Activated CD4-positive, alpha-beta T cell treated with anti-CD3 and anti-CD28 coated beads, Interleukin-10, Interleukin-2, amounts not matched to agents 100 ng/mL and 50 ng/mL, durations not matched to agents 16 hours and 8 hours (primary cell): Measurements from ENCODE around the gene NCAPD2.

Experiments
- DNase-seq: peaks from one replicate; pipeline ENCODE4 v3.0.0-alpha.2; 2020

The NCAPD2 gene

DNA sequence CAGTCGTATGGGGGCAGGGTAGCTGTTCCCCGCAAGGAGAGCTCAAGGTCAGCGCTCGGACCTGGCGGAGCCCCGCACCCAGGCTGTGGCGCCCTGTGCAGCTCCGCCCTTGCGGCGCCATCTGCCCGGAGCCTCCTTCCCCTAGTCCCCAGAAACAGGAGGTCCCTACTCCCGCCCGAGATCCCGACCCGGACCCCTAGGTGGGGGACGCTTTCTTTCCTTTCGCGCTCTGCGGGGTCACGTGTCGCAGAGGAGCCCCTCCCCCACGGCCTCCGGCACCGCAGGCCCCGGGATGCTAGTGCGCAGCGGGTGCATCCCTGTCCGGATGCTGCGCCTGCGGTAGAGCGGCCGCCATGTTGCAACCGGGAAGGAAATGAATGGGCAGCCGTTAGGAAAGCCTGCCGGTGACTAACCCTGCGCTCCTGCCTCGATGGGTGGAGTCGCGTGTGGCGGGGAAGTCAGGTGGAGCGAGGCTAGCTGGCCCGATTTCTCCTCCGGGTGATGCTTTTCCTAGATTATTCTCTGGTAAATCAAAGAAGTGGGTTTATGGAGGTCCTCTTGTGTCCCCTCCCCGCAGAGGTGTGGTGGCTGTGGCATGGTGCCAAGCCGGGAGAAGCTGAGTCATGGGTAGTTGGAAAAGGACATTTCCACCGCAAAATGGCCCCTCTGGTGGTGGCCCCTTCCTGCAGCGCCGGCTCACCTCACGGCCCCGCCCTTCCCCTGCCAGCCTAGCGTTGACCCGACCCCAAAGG lies 41.2 kb downstream of the NCAPD2 start:
- DNase-seq: peak; percentile 90

DNA sequence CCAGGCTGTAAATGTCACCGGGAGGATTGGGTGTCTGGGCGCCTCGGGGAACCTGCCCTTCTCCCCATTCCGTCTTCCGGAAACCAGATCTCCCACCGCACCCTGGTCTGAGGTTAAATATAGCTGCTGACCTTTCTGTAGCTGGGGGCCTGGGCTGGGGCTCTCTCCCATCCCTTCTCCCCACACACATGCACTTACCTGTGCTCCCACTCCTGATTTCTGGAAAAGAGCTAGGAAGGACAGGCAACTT lies 41.7 kb downstream of the NCAPD2 start:
- DNase-seq: no peak

- DNase-seq: peak; percentile 31
These were observed 42.3 kb downstream of the NCAPD2 start for GRCh38 chr12:6535960-6536847.

- DNase-seq: peak; percentile 46
These were observed 43.1 kb downstream of the NCAPD2 start for GRCh38 chr12:6536894-6537579.

DNA sequence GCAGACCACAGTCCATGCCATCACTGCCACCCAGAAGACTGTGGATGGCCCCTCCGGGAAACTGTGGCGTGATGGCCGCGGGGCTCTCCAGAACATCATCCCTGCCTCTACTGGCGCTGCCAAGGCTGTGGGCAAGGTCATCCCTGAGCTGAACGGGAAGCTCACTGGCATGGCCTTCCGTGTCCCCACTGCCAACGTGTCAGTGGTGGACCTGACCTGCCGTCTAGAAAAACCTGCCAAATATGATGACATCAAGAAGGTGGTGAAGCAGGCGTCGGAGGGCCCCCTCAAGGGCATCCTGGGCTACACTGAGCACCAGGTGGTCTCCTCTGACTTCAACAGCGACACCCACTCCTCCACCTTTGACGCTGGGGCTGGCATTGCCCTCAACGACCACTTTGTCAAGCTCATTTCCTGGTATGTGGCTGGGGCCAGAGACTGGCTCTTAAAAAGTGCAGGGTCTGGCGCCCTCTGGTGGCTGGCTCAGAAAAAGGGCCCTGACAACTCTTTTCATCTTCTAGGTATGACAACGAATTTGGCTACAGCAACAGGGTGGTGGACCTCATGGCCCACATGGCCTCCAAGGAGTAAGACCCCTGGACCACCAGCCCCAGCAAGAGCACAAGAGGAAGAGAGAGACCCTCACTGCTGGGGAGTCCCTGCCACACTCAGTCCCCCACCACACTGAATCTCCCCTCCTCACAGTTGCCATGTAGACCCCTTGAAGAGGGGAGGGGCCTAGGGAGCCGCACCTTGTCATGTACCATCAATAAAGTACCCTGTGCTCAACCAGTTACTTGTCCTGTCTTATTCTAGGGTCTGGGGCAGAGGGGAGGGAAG lies 43.9 kb downstream of the NCAPD2 start:
- DNase-seq: peak; percentile 88

DNA sequence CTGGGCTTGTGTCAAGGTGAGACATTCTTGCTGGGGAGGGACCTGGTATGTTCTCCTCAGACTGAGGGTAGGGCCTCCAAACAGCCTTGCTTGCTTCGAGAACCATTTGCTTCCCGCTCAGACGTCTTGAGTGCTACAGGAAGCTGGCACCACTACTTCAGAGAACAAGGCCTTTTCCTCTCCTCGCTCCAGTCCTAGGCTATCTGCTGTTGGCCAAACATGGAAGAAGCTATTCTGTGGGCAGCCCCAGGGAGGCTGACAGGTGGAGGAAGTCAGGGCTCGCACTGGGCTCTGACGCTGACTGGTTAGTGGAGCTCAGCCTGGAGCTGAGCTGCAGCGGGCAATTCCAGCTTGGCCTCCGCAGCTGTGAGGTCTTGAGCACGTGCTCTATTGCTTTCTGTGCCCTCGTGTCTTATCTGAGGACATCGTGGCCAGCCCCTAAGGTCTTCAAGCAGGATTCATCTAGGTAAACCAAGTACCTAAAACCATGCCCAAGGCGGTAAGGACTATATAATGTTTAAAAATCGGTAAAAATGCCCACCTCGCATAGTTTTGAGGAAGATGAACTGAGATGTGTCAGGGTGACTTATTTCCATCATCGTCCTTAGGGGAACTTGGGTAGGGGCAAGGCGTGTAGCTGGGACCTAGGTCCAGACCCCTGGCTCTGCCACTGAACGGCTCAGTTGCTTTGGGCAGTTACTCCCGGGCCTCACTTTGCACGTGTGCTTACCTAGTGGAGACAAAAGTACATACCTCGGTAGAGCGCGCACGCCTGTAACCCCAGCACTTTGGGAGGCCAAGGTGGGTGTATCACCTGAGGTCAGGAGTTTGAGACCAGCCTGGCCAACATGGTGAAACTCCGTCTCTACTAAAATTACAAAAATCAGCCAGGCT lies 44.8 kb downstream of the NCAPD2 start:
- peak; percentile 72 for DNase-seq

GRCh38 chr12:6539314-6539682 lies 45.4 kb downstream of the NCAPD2 start:
- DNase-seq: no peak

DNA sequence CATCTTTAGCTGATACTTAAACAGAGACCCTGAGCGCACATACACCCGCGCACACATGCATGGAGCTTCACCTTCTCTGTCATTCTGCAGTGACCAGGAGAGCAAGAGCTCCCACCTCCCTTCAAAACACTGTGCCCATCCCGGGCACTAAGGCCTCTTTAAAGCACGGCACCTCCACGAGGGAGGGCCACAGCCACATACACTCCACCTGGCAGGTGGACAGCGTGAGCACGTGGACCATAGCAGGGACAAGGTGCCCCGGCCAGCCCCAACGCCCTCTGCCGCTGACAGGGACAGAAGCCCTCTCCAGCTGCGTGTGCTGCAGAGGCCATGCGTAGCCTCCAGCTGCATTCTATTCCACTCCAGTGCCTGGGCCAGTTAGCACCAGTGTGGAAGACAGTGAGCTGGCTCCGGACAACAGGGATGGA lies 45.8 kb downstream of the NCAPD2 start:
- DNase-seq: peak; percentile 40

GRCh38 chr12:6540181-6540877 lies 46.4 kb downstream of the NCAPD2 start:
- DNase-seq: peak; percentile 70

GRCh38 chr12:6541371-6542165 lies 47.7 kb downstream of the NCAPD2 start:
- no peak for DNase-seq

- no peak for DNase-seq
These were observed 48.5 kb downstream of the NCAPD2 start for GRCh38 chr12:6542209-6543009.

DNA sequence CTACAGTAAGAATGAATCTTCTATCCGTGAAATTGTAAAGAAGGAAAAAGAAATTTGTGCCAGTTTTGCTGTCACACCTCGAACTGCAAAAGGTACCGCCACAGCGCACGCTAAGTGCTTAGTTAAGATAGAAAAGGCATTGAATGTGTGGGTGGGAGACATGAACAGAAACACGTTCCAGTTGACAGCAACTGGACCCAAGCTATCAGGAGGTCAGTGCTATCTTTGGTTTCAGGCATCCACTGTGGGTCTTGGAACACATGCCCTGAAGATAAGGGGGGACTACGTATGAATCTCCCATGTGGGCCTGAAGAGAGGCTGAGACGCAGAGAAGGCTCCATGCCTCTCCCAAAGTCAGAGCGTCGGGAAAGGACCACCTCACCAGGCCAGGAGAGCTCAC lies 52.1 kb downstream of the NCAPD2 start:
- no peak for DNase-seq

- no peak for DNase-seq
These were observed 53.7 kb downstream of the NCAPD2 start for GRCh38 chr12:6547566-6547965.

GRCh38 chr12:6547987-6548386 lies 54.1 kb downstream of the NCAPD2 start:
- no peak for DNase-seq

DNA sequence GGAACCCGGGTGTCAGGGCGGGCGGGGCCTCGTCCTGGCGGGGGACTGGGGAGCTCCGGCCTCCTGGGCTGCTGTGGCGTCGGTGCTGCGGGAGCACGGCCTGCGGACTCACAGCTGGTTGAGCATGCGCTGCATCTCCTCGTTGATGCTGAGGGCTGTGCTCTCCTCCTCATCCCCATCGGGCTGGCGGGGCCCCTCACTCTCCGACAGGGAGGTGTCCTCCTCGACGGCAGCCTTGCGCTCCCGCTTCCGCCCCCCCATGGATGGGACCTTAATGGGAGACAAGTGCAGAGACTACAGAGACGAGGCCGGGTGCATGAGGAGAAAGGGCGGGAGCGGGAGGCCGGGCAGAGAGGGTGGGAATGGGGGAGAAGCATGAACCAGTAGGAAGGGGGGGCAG lies 54.7 kb downstream of the NCAPD2 start:
- DNase-seq: no peak

DNA sequence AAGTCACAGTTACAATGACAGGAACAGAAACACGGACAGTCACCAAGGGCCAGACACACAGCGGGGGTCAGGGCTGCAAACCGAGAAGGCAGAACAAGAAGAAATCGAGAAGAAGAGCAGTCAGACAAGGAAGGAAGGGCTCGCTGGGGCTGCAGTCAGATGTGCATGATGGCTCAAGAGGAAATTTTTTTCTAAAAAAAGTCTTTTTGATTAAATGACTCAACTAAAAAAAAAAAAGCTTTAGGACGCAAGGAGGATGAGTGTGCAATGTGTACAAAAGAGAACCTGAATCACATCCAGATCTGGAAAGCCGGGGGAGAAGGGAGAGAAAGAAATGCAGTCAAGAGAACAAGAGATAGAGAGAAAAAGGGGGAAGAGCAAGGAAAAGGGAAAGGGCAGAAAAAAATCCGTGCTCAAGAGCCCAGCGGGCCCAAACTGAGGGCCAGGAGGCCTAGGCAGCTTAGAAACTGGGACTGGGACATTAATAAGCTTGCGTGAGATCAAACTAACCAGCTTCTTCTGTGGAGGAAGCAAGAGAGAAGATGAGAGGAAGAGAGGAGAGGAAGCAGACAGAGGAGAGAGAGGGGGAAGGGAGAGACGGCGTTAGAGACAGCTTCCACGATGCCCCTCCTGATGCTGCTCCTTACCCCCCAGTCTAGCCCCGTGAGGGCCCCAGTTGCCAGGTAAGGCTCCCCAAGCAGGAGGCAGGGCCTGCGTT lies 55.2 kb downstream of the NCAPD2 start:
- no peak for DNase-seq

GRCh38 chr12:6549684-6550151 lies 55.8 kb downstream of the NCAPD2 start:
- no peak for DNase-seq

- DNase-seq: no peak
These were observed 56.6 kb downstream of the NCAPD2 start for GRCh38 chr12:6550294-6551062.
